Neuronal stem cell (in vitro differentiated cells): Measurements from ENCODE around the gene PIP5K1A.

Experiments used
- DNase-seq: peaks from one replicate; pipeline ENCODE4 v3.0.0-alpha.2; 2013; ENCODE audit warnings: low spot score
- H2AFZ ChIP-seq: one replicate; pipeline ENCODE4 v1.6.1; 2013; ENCODE audit warnings: mild to moderate bottlenecking, low read length, inconsistent platforms
- H2AK5ac ChIP-seq: 2 replicates; pipeline ENCODE4 v1.6.1; 2013; ENCODE audit warnings: low read depth, mild to moderate bottlenecking, inconsistent platforms, low read length, moderate library complexity, mixed read lengths
- H2BK120ac ChIP-seq: 2 replicates; pipeline ENCODE4 v1.6.1; 2013; ENCODE audit warnings: low read depth, mild to moderate bottlenecking, inconsistent platforms, low read length, moderate library complexity, mixed read lengths
- H2BK12ac ChIP-seq: one replicate; pipeline ENCODE4 v1.6.1; 2013; ENCODE audit warnings: low read length, inconsistent platforms
- H2BK15ac ChIP-seq: 2 replicates; pipeline ENCODE4 v1.6.1; 2013; ENCODE audit warnings: mild to moderate bottlenecking, low read length, inconsistent platforms, mixed read lengths
- H2BK5ac ChIP-seq: one replicate; pipeline ENCODE4 v1.6.1; 2013; ENCODE audit warnings: inconsistent platforms, mild to moderate bottlenecking, low read length, moderate library complexity
- H3K14ac ChIP-seq: one replicate; pipeline ENCODE4 v1.6.1; 2013; ENCODE audit warnings: low read length, inconsistent platforms
- H3K18ac ChIP-seq: 2 replicates; pipeline ENCODE4 v1.6.1; 2013; ENCODE audit warnings: low read length, inconsistent platforms
- H3K23ac ChIP-seq: 2 replicates; pipeline ENCODE4 v1.6.1; 2013; ENCODE audit warnings: low read depth, mild to moderate bottlenecking, mixed read lengths, low read length, inconsistent platforms; ENCODE audit not compliant: poor library complexity
- H3K27ac ChIP-seq: replicated peaks from 3 replicates; pipeline ENCODE4 v1.5.1; 2013; ENCODE audit warnings: low read length, inconsistent platforms
- H3K27me3 ChIP-seq, 3 experiments: 2 replicates each; pipeline ENCODE4 v1.6.1; 2013; ENCODE audit warnings: low read length in 3 of 3, mild to moderate bottlenecking in 2 of 3, inconsistent platforms in 1 of 3, low read depth in 1 of 3, mixed read lengths in 1 of 3, moderate library complexity in 1 of 3; ENCODE audit not compliant: control insufficient read depth in 3 of 3, insufficient read depth in 3 of 3
- H3K36me3 ChIP-seq, 2 donors: replicated peaks in 1 of 2; 2 replicates each; pipeline ENCODE4 v1.6.1; 2013; ENCODE audit warnings: low read length in 2 of 2; ENCODE audit not compliant: control insufficient read depth in 2 of 2, insufficient read depth in 2 of 2
- H3K4ac ChIP-seq: 2 replicates; pipeline ENCODE4 v1.6.1; 2013; ENCODE audit warnings: inconsistent platforms, mild to moderate bottlenecking, low read length, moderate library complexity
- H3K4me1 ChIP-seq, 2 donors: 1 replicate in 1 of 2; 2 replicates in 1 of 2; pipeline ENCODE4 v1.6.1; 2013; ENCODE audit warnings: low read length in 2 of 2, low read depth in 1 of 2; ENCODE audit not compliant: control insufficient read depth in 2 of 2, insufficient read depth in 1 of 2
- H3K4me2 ChIP-seq: one replicate; pipeline ENCODE4 v1.6.1; 2013; ENCODE audit warnings: mild to moderate bottlenecking, low read length, inconsistent platforms; ENCODE audit not compliant: insufficient read depth, poor library complexity, severe bottlenecking
- H3K4me3 ChIP-seq, 2 donors: 2 replicates each; pipeline ENCODE4 v1.5.1; 2013; ENCODE audit warnings: low read length in 2 of 2, mild to moderate bottlenecking in 2 of 2, inconsistent platforms in 1 of 2, moderate library complexity in 1 of 2
- H3K79me1 ChIP-seq: one replicate; pipeline ENCODE4 v1.6.1; 2013; ENCODE audit warnings: low read depth, mild to moderate bottlenecking, inconsistent platforms, low read length, moderate library complexity
- H3K9ac ChIP-seq: one replicate; pipeline ENCODE4 v1.6.1; 2013; ENCODE audit warnings: mild to moderate bottlenecking, low read depth, low read length, inconsistent platforms; ENCODE audit not compliant: poor library complexity
- H3K9me3 ChIP-seq, 2 donors: replicated peaks in 1 of 2; 2 replicates each; pipeline versions ENCODE3 to v1.6.1; 2013; ENCODE audit warnings: low read length in 2 of 2, mild to moderate bottlenecking in 2 of 2, inconsistent platforms in 1 of 2, low read depth in 1 of 2, mixed read lengths in 1 of 2, moderate library complexity in 1 of 2; ENCODE audit not compliant: control insufficient read depth in 2 of 2, insufficient read depth in 1 of 2
- H4K8ac ChIP-seq: one replicate; pipeline ENCODE4 v1.6.1; 2013; ENCODE audit warnings: low read depth, mild to moderate bottlenecking, inconsistent platforms, low read length, moderate library complexity
- H4K91ac ChIP-seq: one replicate; pipeline ENCODE4 v1.6.1; 2013; ENCODE audit warnings: low read length, low read depth, mild to moderate bottlenecking, inconsistent platforms; ENCODE audit not compliant: poor library complexity
- whole genome bisulfite sequencing, 2 donors: extraction: QIAGEN DNeasy Blood & Tissue Kit; methylation state at CpG; one replicate each; pipeline ENCODE4 v1.1.7; 2013; ENCODE audit warnings: missing lambda C conversion rate in 2 of 2, mixed read lengths in 1 of 2; ENCODE audit not compliant: insufficient read length in 2 of 2, insufficient replicate concordance in 1 of 2; ENCODE audit errors: extremely low coverage in 2 of 2; 5-methylcytosine and 5-hydroxymethylcytosine counted together

PIP5K1A gene

DNA sequence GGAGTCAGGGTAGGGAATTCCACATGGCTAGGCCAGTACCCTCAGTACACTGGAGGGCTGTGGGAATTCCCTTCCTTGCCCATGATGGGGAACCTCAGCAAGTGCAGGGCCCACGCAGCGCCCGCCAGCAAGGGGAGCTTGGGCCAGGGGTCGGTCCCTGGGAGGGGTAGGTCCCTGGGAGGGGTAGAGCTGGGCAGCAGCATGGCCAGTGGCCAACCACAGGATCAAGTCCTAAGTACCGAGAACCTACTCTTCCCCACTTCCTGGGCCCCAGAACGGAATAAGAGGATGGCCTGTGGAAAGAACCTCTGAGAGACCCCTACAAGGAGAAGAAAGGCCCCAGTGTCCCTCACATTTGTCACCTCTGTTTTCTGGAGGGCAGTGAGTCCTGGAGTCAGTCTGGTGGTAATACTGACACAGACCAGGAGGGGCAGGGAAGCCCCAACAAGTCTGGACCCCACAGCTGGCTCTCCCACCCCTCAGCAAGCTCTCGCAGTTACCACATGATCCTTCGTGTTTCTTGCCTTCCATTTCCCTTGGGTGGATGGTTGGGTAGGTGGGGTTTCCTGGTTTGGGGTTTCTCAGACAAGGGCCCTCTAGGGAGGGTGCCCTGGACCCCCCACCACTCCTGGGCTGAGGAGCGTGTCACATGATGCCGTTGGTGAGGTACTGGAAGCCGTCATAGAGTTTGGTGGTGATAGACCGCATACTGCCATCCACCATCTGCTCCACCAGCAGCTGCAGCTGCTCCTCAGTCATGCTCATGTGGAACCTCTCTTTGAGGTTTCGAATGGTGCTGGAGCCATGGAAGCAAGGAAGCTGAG is 94.1 kb downstream of the PIP5K1A start:
- H3K4me2 ChIP-seq = no peak overlapping the region
- H3K23ac ChIP-seq = no peak overlapping the region
- H3K36me3 ChIP-seq = peaks cover 49 to 92% of the 10 kb centered on the region in 2 donors
- H2BK15ac ChIP-seq = no peak overlapping the region
- H2BK120ac ChIP-seq = no peak overlapping the region
- H3K18ac ChIP-seq = peak overlapping the region; percentile 45
- H3K4ac ChIP-seq = no peak overlapping the region
- no peak overlapping the region for H4K91ac ChIP-seq
- peaks cover 18% of the 10 kb centered on the region for H3K79me1 ChIP-seq
- H3K9me3 ChIP-seq = no peaks in the 10 kb centered on the region
- H3K27me3 ChIP-seq = no peaks in the 10 kb centered on the region
- no peak overlapping the region for H2BK5ac ChIP-seq
- DNase-seq = no peak
- peaks cover 9 to 16% of the 10 kb centered on the region in 2 donors for H3K4me1 ChIP-seq
- peak overlapping the region; percentile 33 for H3K27ac ChIP-seq
- WGBS, 2 donors = no CpG with 5 or more reads among the region's 13 CpGs
- peak overlapping the region; percentile 49 for H2AK5ac ChIP-seq
- H3K4me3 ChIP-seq = no peak overlapping the region
- H4K8ac ChIP-seq = peak overlapping the region; percentile 57
- H2AFZ ChIP-seq = no peak overlapping the region
- no peak overlapping the region for H3K14ac ChIP-seq
- H3K9ac ChIP-seq = no peak overlapping the region
- no peak overlapping the region for H2BK12ac ChIP-seq

DNA sequence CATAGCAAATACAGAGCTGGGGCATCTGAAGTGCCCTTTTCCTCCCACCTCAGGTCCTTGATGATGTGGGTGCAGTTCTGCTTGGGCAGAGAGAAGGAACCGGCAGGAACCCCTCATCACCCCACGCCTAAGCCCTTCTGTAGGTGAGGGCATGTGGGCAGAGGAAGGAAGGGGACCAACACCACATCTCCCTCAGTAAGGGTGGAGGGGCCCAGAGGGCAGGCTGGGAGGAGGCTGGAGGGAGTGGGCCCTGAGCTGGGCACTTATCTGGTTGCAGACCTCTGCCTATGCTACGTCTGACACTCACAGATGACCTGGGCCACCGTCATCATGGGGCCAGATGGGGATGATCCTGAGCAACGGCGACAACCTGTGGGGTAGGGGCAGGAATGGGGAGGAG is 94.7 kb downstream of the PIP5K1A start:
- Histone ChIP-seq H3K79me1 (peaks cover 11% of the 10 kb centered on the region), H3K27ac (no peak overlapping the region), H3K9ac (no peak overlapping the region), H3K9me3 (no peaks in the 10 kb centered on the region), H3K4ac (no peak overlapping the region), H3K23ac (no peak overlapping the region), H2BK5ac (no peak overlapping the region), H2BK120ac (no peak overlapping the region), H2BK12ac (no peak overlapping the region), H3K4me2 (no peak overlapping the region), H4K8ac (no peak overlapping the region), H2BK15ac (peak overlapping the region; percentile 41), H3K18ac (no peak overlapping the region), H3K14ac (no peak overlapping the region), H3K36me3 (peaks cover 46 to 91% of the 10 kb centered on the region in 2 donors), H4K91ac (no peak overlapping the region), H3K4me3 (no peak overlapping the region), H2AK5ac (no peak overlapping the region), H3K27me3 (no peaks in the 10 kb centered on the region), H2AFZ (no peak overlapping the region), H3K4me1 (peaks cover 9 to 16% of the 10 kb centered on the region in 2 donors)
- DNase-seq = no peak
- WGBS, 2 donors = no CpG with 5 or more reads among the region's 6 CpGs

DNA sequence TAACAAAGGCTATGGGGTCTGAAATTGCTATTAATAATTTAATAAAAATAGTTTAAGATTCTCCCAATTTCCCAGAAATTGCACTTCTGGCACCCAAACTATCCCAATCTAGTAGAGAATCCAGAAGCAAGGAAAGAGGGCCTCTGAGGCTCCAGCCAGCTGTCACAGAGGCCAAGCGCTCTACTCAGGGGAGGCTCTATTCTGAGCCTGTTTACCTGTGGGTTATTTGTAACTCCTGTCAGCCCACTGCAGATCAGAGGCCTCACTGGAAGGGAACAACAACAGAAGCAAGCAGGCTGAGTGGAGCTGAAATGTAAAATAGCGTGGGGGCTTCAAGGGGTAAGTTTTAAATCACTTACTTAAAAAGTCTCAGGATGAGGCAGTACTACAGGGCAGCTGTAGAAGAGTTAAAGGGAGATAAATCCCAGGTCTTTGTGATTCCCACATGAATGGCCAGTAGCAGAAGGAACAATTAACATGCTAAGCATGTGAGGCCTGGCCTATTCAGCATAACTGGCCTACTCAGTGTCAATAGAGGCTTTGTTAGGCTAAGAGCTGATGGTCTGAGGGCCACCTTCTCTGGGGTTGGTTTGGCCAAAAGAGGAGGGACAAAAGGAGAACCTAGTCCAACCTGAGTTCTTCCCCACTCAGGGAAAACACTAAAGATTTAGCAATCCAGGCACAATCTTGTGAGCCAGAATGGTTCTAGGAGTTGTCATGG is 96.5 kb downstream of the PIP5K1A start:
- H3K27ac ChIP-seq = peak overlapping the region; percentile 53
- no peak overlapping the region for H3K18ac ChIP-seq
- H3K23ac ChIP-seq = no peak overlapping the region
- no peak overlapping the region for H2AK5ac ChIP-seq
- H3K27me3 ChIP-seq = no peaks in the 10 kb centered on the region
- H2BK120ac ChIP-seq = no peak overlapping the region
- no peak overlapping the region for H4K8ac ChIP-seq
- peaks cover 9 to 16% of the 10 kb centered on the region in 2 donors for H3K4me1 ChIP-seq
- no peak overlapping the region for H4K91ac ChIP-seq
- no peaks in the 10 kb centered on the region for H3K9me3 ChIP-seq
- no peak overlapping the region for H3K9ac ChIP-seq
- peaks cover 36 to 91% of the 10 kb centered on the region in 2 donors for H3K36me3 ChIP-seq
- H3K4ac ChIP-seq = no peak overlapping the region
- H3K14ac ChIP-seq = no peak overlapping the region
- no peak overlapping the region for H3K4me2 ChIP-seq
- H2BK12ac ChIP-seq = no peak overlapping the region
- no CpG with 5 or more reads among the region's 2 CpGs for WGBS, 2 donors
- no peak overlapping the region for H3K4me3 ChIP-seq
- H2BK15ac ChIP-seq = no peak overlapping the region
- DNase-seq = no peak
- peaks cover 4% of the 10 kb centered on the region for H3K79me1 ChIP-seq
- H2AFZ ChIP-seq = no peak overlapping the region
- H2BK5ac ChIP-seq = no peak overlapping the region
